SK-N-SH treated with all-trans-retinoic acid at 6 μM for 48 hours (cell line): ENCODE results near the gene SAMD4A.

Experiments
- ATAC-seq: fragments of 200-7000 bp; cut with Tn5 transposase; 3 replicates; pipeline ENCODE4 v1.9.1; 2020; ENCODE audit warnings: mild to moderate bottlenecking, moderate library complexity
- ARNTL ChIP-seq: fragments of 450-650 bp; formaldehyde crosslinking; IDR thresholded peaks from 2 replicates; pipeline ENCODE4 v1.5.0; 2020; ENCODE audit warnings: low read depth, mild to moderate bottlenecking, moderate library complexity, borderline replicate concordance
- BACH2 ChIP-seq: fragments of 250-450 bp; sonication (Bioruptor Pico); IDR thresholded peaks from 2 replicates; pipeline ENCODE4 v1.9.0; 2021; ENCODE audit warnings: mild to moderate bottlenecking, borderline replicate concordance
- CSDC2 ChIP-seq: fragments of 250-450 bp; sonication (Bioruptor Pico); IDR thresholded peaks from 2 replicates; pipeline ENCODE4 v1.5.0; 2020; ENCODE audit warnings: mild to moderate bottlenecking, moderate library complexity
- ESRRG ChIP-seq: fragments of 250-450 bp; sonication (Bioruptor Pico); IDR thresholded peaks from 2 replicates; pipeline ENCODE4 v1.6.1; 2021; ENCODE audit warnings: mild to moderate bottlenecking
- GLIS3 ChIP-seq: fragments of 250-450 bp; sonication (Bioruptor Pico); IDR thresholded peaks from 2 replicates; pipeline ENCODE4 v1.5.0; 2020; ENCODE audit warnings: mild to moderate bottlenecking, moderate library complexity
- ISL1 ChIP-seq: fragments of 250-450 bp; sonication (Bioruptor Pico); IDR thresholded peaks from 2 replicates; pipeline ENCODE4 v2.1.2; 2022; ENCODE audit warnings: mild to moderate bottlenecking, moderate library complexity
- OSR1 ChIP-seq: fragments of 250-450 bp; sonication (Bioruptor Pico); IDR thresholded peaks from 2 replicates; pipeline ENCODE4 v1.8.0; 2022; ENCODE audit warnings: moderate library complexity, mild to moderate bottlenecking, inconsistent platforms
- RARB ChIP-seq: fragments of 250-450 bp; sonication (Bioruptor Pico); IDR thresholded peaks from 2 replicates; pipeline ENCODE4 v1.8.0; 2021; ENCODE audit warnings: mild to moderate bottlenecking, moderate library complexity
- SNAI2 ChIP-seq: fragments of 250-450 bp; sonication (Bioruptor Pico); IDR thresholded peaks from 2 replicates; pipeline ENCODE4 v1.5.0; 2020; ENCODE audit warnings: mild to moderate bottlenecking, moderate library complexity
- TCF4 ChIP-seq: fragments of 250-450 bp; sonication (Bioruptor Pico); IDR thresholded peaks from 2 replicates; pipeline ENCODE4 v1.8.0; 2021; ENCODE audit warnings: mild to moderate bottlenecking, moderate library complexity, borderline replicate concordance
- ZC3H10 ChIP-seq: fragments of 250-450 bp; sonication (Bioruptor Pico); IDR thresholded peaks from 2 replicates; pipeline ENCODE4 v1.5.1; 2021; ENCODE audit warnings: mild to moderate bottlenecking, moderate library complexity
- ZFP3 ChIP-seq: fragments of 250-450 bp; sonication (Bioruptor Pico); IDR thresholded peaks from 2 replicates; pipeline ENCODE4 v1.5.0; 2020; ENCODE audit warnings: mild to moderate bottlenecking, moderate library complexity
- ZFP30 ChIP-seq: fragments of 450-650 bp; formaldehyde crosslinking; IDR thresholded peaks from 2 replicates; pipeline ENCODE4 v1.5.0; 2022; ENCODE audit warnings: mild to moderate bottlenecking, moderate library complexity
- ZNF565 ChIP-seq: fragments of 450-650 bp; formaldehyde crosslinking; conservative IDR thresholded peaks from 2 replicates; pipeline ENCODE4 v1.5.0; 2020; ENCODE audit warnings: low read depth, mild to moderate bottlenecking, moderate library complexity
- ZNF70 ChIP-seq: fragments of 450-650 bp; formaldehyde crosslinking; IDR thresholded peaks from 2 replicates; pipeline ENCODE4 v1.5.0; 2020; ENCODE audit warnings: mild to moderate bottlenecking, moderate library complexity
- ZNF8 ChIP-seq: fragments of 450-650 bp; formaldehyde crosslinking; IDR thresholded peaks from 2 replicates; pipeline ENCODE4 v1.5.0; 2020; ENCODE audit warnings: mild to moderate bottlenecking, moderate library complexity
- TF ChIP-seq, protein P1 (sequence below): fragments of 250-450 bp; sonication (Bioruptor Pico); IDR thresholded peaks from 2 replicates; pipeline ENCODE4 v1.5.1; 2020; ENCODE audit warnings: low read depth, mild to moderate bottlenecking, moderate library complexity
- TF ChIP-seq, protein P2 (sequence below): fragments of 250-450 bp; sonication (Bioruptor Pico); IDR thresholded peaks from 2 replicates; pipeline ENCODE4 v1.8.0; 2020; ENCODE audit warnings: mild to moderate bottlenecking, moderate library complexity, borderline replicate concordance
- TF ChIP-seq, protein P3 (sequence below): fragments of 250-450 bp; sonication (Bioruptor Pico); IDR thresholded peaks from 2 replicates; pipeline ENCODE4 v1.5.1; 2021; ENCODE audit warnings: mild to moderate bottlenecking, moderate library complexity
- TF ChIP-seq, protein P4 (sequence below): fragments of 250-450 bp; sonication (Bioruptor Pico); IDR thresholded peaks from 2 replicates; pipeline ENCODE4 v1.5.0; 2020; ENCODE audit warnings: mild to moderate bottlenecking, moderate library complexity
- TF ChIP-seq, protein P5 (sequence below): fragments of 250-450 bp; sonication (Bioruptor Pico); IDR thresholded peaks from 2 replicates; pipeline ENCODE4 v1.8.0; 2021; ENCODE audit warnings: low read depth, mild to moderate bottlenecking, moderate library complexity, borderline replicate concordance

The SAMD4A gene

DNA sequence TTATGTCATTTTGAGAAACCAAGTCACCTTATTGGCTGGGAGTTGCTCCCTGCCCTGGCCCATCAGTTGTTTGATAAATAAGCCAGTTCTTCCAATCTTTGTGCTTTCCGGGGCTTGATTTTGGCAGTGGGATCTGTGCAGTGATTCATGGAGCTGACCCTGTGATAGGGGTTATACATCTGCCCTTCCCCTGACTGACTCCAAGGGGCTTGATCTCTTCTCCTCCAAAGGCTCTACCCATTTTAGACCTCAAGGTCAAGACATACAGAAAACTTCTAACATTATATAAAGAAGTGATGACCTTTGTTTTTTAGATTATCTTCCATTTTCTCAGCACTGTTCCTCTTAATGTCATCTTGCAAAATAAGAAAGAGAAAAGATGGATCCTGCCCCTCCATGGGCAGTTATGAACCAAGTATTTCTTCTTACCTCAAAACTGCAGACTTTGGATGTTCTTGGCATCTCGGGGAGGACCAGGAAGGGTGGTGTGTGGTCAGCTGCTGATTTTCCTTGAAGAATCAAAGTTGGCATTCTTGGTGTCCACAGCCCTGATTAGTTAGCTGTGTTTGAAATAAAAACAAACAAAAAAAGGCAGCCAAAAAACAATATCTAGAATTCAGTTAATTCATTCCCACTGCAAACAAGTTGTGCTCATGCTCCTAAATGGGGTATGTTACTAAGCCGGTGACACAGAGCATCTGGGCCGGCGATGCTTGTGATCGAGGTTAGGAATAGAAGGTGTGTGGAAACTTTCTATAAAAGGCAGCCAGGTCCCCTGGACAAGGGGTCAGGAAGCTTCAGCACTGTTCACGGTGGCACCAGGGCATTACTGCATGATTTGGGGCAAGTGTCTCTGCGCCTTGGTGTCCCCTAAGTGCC is 120.2 kb downstream of the SAMD4A start:
- TF ChIP-seq BACH2 (CRISPR knock-in tag) (no peak), RARB (no peak), TCF4 (CRISPR knock-in tag) (no peak), ZNF70 (CRISPR knock-in tag) (no peak), ZFP30 (CRISPR knock-in tag) (no peak), ARNTL (CRISPR knock-in tag) (no peak), ZNF565 (CRISPR knock-in tag) (no peak), ISL1 (no peak), OSR1 (no peak), ZC3H10 (CRISPR knock-in tag) (no peak)
- TF ChIP-seq, protein P1, sequence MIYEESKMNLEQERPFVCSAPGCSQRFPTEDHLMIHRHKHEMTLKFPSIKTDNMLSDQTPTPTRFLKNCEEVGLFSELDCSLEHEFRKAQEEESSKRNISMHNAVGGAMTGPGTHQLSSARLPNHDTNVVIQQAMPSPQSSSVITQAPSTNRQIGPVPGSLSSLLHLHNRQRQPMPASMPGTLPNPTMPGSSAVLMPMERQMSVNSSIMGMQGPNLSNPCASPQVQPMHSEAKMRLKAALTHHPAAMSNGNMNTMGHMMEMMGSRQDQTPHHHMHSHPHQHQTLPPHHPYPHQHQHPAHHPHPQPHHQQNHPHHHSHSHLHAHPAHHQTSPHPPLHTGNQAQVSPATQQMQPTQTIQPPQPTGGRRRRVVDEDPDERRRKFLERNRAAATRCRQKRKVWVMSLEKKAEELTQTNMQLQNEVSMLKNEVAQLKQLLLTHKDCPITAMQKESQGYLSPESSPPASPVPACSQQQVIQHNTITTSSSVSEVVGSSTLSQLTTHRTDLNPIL (CRISPR knock-in tag): no peak
- no peak for ATAC-seq

DNA sequence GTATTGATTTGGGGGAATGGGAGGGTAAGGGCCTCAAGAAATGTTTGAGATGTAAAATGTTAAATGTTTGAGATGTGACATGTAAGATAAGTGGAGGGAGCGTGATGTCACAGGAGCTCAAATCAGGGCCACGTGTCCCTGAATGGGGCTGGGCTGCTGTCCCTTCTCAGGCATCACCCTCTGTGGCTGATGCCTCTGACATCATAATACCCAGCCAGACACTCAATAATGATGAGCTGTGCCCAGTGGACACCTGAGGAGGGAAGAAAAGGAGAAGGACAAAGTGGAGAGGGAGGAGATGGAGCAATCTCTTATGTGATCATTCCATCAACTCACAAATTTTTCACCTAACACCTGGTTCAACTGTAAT is 120.8 kb downstream of the SAMD4A start:
- ATAC-seq: no peak
- TF ChIP-seq, protein P2, sequence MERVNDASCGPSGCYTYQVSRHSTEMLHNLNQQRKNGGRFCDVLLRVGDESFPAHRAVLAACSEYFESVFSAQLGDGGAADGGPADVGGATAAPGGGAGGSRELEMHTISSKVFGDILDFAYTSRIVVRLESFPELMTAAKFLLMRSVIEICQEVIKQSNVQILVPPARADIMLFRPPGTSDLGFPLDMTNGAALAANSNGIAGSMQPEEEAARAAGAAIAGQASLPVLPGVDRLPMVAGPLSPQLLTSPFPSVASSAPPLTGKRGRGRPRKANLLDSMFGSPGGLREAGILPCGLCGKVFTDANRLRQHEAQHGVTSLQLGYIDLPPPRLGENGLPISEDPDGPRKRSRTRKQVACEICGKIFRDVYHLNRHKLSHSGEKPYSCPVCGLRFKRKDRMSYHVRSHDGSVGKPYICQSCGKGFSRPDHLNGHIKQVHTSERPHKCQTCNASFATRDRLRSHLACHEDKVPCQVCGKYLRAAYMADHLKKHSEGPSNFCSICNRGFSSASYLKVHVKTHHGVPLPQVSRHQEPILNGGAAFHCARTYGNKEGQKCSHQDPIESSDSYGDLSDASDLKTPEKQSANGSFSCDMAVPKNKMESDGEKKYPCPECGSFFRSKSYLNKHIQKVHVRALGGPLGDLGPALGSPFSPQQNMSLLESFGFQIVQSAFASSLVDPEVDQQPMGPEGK: no peak
- no peak for TF ChIP-seq ARNTL (CRISPR knock-in tag)
- TF ChIP-seq ESRRG (CRISPR knock-in tag): no peak
- TF ChIP-seq, protein P3, sequence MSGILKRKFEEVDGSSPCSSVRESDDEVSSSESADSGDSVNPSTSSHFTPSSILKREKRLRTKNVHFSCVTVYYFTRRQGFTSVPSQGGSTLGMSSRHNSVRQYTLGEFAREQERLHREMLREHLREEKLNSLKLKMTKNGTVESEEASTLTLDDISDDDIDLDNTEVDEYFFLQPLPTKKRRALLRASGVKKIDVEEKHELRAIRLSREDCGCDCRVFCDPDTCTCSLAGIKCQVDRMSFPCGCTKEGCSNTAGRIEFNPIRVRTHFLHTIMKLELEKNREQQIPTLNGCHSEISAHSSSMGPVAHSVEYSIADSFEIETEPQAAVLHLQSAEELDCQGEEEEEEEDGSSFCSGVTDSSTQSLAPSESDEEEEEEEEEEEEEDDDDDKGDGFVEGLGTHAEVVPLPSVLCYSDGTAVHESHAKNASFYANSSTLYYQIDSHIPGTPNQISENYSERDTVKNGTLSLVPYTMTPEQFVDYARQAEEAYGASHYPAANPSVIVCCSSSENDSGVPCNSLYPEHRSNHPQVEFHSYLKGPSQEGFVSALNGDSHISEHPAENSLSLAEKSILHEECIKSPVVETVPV (CRISPR knock-in tag): no peak
- TF ChIP-seq OSR1: no peak
- no peak for TF ChIP-seq GLIS3 (CRISPR knock-in tag)
- TF ChIP-seq ISL1: no peak
- TF ChIP-seq ZC3H10 (CRISPR knock-in tag): no peak
- no peak for TF ChIP-seq ZNF70 (CRISPR knock-in tag)
- no peak for TF ChIP-seq RARB
- no peak for TF ChIP-seq ZFP3 (CRISPR knock-in tag)
- no peak for TF ChIP-seq ZFP30 (CRISPR knock-in tag)
- TF ChIP-seq, all 23 proteins: peak for 0

DNA sequence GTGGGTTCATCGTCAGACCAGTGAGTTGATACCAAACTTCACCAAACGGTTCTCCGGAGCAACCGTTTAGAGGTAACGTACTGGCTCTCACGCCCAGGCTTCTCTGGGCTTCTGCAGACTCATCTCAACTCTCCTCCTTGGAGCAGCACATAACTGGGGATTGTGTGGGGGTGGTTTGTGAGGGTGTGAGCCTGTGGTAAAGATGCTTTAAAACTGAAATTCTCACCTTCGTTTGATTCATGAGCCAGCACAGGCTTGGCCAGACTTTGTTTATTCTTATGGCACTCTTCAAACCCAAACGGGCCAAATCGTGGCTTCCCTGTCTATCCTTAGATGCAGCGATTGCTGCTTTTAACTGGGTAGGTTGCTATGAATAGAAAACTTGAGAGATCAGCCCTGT is 121.3 kb downstream of the SAMD4A start:
- ATAC-seq: no peak
- TF ChIP-seq BACH2 (CRISPR knock-in tag) (no peak), ZNF565 (CRISPR knock-in tag) (no peak), CSDC2 (CRISPR knock-in tag) (no peak), OSR1 (no peak), ZFP30 (CRISPR knock-in tag) (no peak), ISL1 (no peak), ZFP3 (CRISPR knock-in tag) (no peak), ZNF8 (CRISPR knock-in tag) (no peak), SNAI2 (CRISPR knock-in tag) (no peak), ZNF70 (CRISPR knock-in tag) (no peak), TCF4 (CRISPR knock-in tag) (no peak), ARNTL (CRISPR knock-in tag) (no peak), ZC3H10 (CRISPR knock-in tag) (no peak)
- TF ChIP-seq, protein P4, sequence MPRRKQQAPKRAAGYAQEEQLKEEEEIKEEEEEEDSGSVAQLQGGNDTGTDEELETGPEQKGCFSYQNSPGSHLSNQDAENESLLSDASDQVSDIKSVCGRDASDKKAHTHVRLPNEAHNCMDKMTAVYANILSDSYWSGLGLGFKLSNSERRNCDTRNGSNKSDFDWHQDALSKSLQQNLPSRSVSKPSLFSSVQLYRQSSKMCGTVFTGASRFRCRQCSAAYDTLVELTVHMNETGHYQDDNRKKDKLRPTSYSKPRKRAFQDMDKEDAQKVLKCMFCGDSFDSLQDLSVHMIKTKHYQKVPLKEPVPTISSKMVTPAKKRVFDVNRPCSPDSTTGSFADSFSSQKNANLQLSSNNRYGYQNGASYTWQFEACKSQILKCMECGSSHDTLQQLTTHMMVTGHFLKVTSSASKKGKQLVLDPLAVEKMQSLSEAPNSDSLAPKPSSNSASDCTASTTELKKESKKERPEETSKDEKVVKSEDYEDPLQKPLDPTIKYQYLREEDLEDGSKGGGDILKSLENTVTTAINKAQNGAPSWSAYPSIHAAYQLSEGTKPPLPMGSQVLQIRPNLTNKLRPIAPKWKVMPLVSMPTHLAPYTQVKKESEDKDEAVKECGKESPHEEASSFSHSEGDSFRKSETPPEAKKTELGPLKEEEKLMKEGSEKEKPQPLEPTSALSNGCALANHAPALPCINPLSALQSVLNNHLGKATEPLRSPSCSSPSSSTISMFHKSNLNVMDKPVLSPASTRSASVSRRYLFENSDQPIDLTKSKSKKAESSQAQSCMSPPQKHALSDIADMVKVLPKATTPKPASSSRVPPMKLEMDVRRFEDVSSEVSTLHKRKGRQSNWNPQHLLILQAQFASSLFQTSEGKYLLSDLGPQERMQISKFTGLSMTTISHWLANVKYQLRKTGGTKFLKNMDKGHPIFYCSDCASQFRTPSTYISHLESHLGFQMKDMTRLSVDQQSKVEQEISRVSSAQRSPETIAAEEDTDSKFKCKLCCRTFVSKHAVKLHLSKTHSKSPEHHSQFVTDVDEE (CRISPR knock-in tag): no peak
- TF ChIP-seq, protein P5, sequence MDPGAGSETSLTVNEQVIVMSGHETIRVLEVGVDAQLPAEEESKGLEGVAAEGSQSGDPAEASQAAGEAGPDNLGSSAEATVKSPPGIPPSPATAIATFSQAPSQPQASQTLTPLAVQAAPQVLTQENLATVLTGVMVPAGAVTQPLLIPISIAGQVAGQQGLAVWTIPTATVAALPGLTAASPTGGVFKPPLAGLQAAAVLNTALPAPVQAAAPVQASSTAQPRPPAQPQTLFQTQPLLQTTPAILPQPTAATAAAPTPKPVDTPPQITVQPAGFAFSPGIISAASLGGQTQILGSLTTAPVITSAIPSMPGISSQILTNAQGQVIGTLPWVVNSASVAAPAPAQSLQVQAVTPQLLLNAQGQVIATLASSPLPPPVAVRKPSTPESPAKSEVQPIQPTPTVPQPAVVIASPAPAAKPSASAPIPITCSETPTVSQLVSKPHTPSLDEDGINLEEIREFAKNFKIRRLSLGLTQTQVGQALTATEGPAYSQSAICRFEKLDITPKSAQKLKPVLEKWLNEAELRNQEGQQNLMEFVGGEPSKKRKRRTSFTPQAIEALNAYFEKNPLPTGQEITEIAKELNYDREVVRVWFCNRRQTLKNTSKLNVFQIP (CRISPR knock-in tag): no peak
- TF ChIP-seq, protein P1 (CRISPR knock-in tag): no peak
- TF ChIP-seq, protein P2: no peak
- TF ChIP-seq, protein P3 (CRISPR knock-in tag): no peak
